Naive B cell (primary cell): Measurements from ENCODE around the gene NHSL2. TPM values are rescaled to one million over a fixed set of nuclear protein-coding genes. Genes with fewer than 3 reads are reported as not detected.
A peak's percentile ranks its signal among the peaks of the same experiment; 100 is the strongest.

Experiments used
- ATAC-seq, 2 donors: fragments of 150-1000 bp; cut with Tn5 transposase; 2 replicates each; pipeline ENCODE4 v1.10.0; 2021; ENCODE audit warnings: low read depth in 2 of 2, mild to moderate bottlenecking in 2 of 2, moderate library complexity in 2 of 2
- DNase-seq: peaks from one replicate; pipeline ENCODE4 v3.0.0; 2022
- H3K27ac Mint-ChIP-seq, 6 donors: one replicate each; pipeline ENCODE4 v1.8.0; 2020 to 2022; ENCODE audit warnings: mild to moderate bottlenecking in 6 of 6, mixed read lengths in 6 of 6, moderate library complexity in 5 of 6, inconsistent platforms in 2 of 6
- H3K27me3 Mint-ChIP-seq, 3 donors: one replicate each; pipeline ENCODE4 v1.8.0; 2021 to 2022; ENCODE audit warnings: mixed read lengths in 3 of 3, mild to moderate bottlenecking in 1 of 3
- H3K36me3 Mint-ChIP-seq, 2 donors: one replicate each; pipeline ENCODE4 v1.8.0; 2020 to 2022; ENCODE audit warnings: mixed read lengths in 2 of 2, inconsistent platforms in 1 of 2, mild to moderate bottlenecking in 1 of 2
- H3K4me1 Mint-ChIP-seq, 3 donors: one replicate each; pipeline ENCODE4 v1.8.0; 2020 to 2022; ENCODE audit warnings: mixed read lengths in 3 of 3, inconsistent platforms in 1 of 3, mild to moderate bottlenecking in 1 of 3, moderate library complexity in 1 of 3
- H3K4me3 Mint-ChIP-seq, 8 donors: one replicate each; pipeline ENCODE4 v1.8.0; 2020 to 2022; ENCODE audit warnings: mild to moderate bottlenecking in 8 of 8, mixed read lengths in 8 of 8, moderate library complexity in 8 of 8, inconsistent platforms in 2 of 8
- H3K9me3 Mint-ChIP-seq, 7 donors: one replicate each; pipeline ENCODE4 v1.8.0; 2020 to 2022; ENCODE audit warnings: mixed read lengths in 7 of 7, mild to moderate bottlenecking in 5 of 7, inconsistent platforms in 2 of 7, moderate library complexity in 1 of 7
- polyA plus RNA-seq, 6 donors: library from polyadenylated mRNA; unstranded; fragments of 300-500 nt; fragmentation: Illumina TruSeq; gene quantifications; one replicate each; pipeline ENCODE4 v1.2.3, GENCODE V29; 2021; ENCODE audit warnings: low read depth in 6 of 6

NHSL2 gene
- polyA plus RNA-seq, 6 donors from 2014 or later: 0.25 to 0.48 (median 0.30) TPM; not detected in 2

DNA sequence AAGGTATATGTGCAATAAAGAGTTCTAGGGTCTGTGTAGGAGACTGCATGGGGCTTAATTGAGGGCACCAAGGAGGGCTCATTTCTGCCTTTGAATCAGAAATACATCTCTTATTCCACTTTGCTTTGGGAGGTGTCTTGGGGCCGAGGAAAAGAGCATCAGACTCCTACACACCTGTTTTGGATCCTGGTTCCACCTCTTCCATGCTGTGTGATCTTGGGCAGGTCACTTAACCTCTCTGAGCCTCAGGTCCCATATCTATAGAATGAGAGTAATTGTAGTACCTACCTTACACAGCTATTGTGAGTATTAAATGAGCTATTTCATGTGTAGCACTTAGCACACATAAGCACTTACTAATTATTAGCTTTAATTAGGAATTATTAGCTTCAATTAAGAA lies 120.5 kb downstream of the NHSL2 start:
- Mint-ChIP-seq H3K4me1 (no peaks in the 10 kb centered on the region), H3K27ac (no peak overlapping the region), H3K9me3 (peaks cover 0 to 7% (median 0%) of the 10 kb centered on the region in 7 donors), H3K36me3 (no peaks in the 10 kb centered on the region), H3K27me3 (peaks cover 5 to 25% (median 8%) of the 10 kb centered on the region in 3 donors), H3K4me3 (no peak overlapping the region)
- DNase-seq (no peak), ATAC-seq (no peak)

DNA sequence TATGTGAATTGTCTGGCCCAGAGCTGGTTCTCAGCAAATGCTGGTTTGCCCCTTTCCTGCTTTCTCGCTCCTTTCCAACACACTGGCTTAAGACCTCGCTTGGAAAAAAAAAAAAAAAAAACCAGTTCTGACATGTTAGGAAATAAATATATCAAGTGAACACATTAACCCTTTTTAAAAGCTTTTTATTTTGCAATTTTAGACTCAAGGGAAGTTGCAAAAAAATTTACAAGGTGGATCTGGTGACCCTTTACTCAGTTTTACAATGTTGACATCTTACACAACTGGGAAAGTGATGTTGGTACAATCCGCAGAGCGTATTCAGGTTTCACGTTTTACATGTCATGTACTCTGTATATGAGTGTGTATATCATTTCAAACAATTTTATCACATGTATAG lies 121.0 kb downstream of the NHSL2 start:
- no peak overlapping the region for H3K27ac Mint-ChIP-seq
- DNase-seq (no peak), ATAC-seq (no peak)
- H3K4me1 Mint-ChIP-seq: no peaks in the 10 kb centered on the region
- H3K9me3 Mint-ChIP-seq: peaks cover 0 to 9% (median 4%) of the 10 kb centered on the region in 7 donors
- no peak overlapping the region for H3K4me3 Mint-ChIP-seq
- peaks cover 0 to 3% of the 10 kb centered on the region in 2 donors for H3K36me3 Mint-ChIP-seq
- H3K27me3 Mint-ChIP-seq: peaks cover 3 to 25% (median 5%) of the 10 kb centered on the region in 3 donors

DNA sequence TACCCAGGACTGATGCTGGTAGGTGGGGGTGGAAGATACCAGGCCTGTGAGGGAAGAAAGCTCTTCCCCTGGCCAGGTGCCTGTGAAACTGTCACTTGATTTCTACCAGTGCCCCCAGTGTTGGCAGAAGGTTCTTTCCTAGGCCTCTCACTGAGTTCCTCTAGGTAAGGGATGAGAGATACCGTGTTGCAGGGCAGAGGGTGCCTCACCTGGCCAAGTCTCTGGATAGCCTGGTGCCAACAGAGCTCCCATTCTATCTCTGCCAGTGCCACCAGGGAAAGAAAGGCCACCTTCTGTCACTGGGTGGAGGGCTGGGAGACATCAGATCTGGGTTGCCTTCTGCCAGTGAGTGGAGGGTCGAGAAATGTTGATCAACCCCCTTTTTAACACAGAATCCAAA lies 127.0 kb downstream of the NHSL2 start:
- DNase-seq (no peak), ATAC-seq (no peak)
- Mint-ChIP-seq H3K4me3 (no peak overlapping the region), H3K27ac (no peak overlapping the region), H3K4me1 (no peaks in the 10 kb centered on the region), H3K36me3 (peaks cover 0 to 5% of the 10 kb centered on the region in 2 donors), H3K9me3 (peaks cover 0 to 16% (median 6%) of the 10 kb centered on the region in 7 donors), H3K27me3 (peaks cover 4 to 43% (median 6%) of the 10 kb centered on the region in 3 donors)

DNA sequence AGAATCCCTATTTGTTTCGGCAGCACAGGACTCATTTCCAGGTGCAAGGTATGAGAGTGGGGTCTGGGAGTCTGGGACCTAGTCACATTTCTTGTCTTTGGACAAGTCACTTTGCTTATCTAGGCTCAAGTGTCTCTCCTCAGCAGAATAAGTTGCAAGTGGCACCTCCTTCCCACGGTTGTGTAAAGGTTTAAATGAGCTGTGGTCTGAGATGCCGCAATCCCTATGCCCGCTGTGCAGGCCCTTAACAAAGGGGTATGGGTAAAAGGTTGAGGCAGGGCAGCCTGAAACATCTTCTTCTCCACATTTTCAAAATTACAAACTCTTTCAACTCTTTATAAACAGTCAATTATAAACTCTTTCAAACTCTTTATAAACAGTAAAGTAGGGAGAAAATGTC lies 127.4 kb downstream of the NHSL2 start:
- no peak for ATAC-seq
- Mint-ChIP-seq H3K27ac (no peak overlapping the region), H3K9me3 (peaks cover 0 to 16% (median 6%) of the 10 kb centered on the region in 7 donors), H3K27me3 (peaks cover 4 to 43% (median 6%) of the 10 kb centered on the region in 3 donors), H3K4me1 (no peaks in the 10 kb centered on the region), H3K4me3 (no peak overlapping the region), H3K36me3 (peaks cover 0 to 5% of the 10 kb centered on the region in 2 donors)
- DNase-seq: no peak

DNA sequence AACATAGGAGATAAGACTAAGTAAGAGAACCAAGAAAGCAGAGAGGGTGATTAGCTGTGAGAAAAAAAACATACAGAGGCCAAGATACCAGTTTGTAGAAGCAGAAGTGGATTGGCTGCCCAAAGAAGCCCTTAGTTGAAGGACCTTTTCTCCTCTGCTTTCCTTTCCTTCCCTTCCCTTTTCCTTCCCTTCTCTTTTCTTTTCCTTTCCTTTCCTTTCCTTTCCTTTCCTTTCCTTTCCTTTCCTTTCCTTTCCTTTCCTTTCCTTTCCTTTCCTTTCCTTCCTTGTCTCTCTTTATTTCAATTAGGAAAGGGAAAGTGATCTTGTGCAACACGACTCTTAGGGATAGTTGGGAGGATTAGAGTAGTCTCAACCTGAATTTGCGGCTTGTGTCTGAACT lies 128.2 kb downstream of the NHSL2 start:
- peaks cover 0 to 5% of the 10 kb centered on the region in 2 donors for H3K36me3 Mint-ChIP-seq
- no peak for ATAC-seq
- no peak for DNase-seq
- H3K27ac Mint-ChIP-seq: no peak overlapping the region
- H3K4me3 Mint-ChIP-seq: no peak overlapping the region
- peaks cover 0 to 16% (median 3%) of the 10 kb centered on the region in 7 donors for H3K9me3 Mint-ChIP-seq
- peaks cover 4 to 49% (median 6%) of the 10 kb centered on the region in 3 donors for H3K27me3 Mint-ChIP-seq
- H3K4me1 Mint-ChIP-seq: no peaks in the 10 kb centered on the region

DNA sequence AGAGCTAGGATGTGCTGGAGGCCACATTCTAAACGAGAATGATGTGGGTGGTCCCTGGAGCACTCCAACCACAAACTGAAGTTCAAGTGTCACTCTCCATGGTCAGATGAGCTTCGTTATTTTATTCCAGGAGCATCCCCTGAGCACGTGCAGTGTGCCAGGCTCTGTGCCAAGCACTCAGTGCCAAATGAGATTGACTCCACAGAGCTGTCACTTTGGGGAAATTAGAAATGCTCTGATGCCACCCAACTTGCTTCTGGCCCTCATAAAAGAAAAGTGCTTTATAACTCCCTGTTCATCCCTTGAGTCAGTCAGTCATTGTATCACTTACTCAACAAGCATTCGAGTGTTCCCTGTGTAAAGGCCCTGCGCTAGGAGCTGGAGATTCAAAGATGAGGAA lies 129.9 kb downstream of the NHSL2 start:
- Mint-ChIP-seq H3K27ac (peak overlapping the region in 1 of 6 donors; percentile 36), H3K4me1 (no peaks in the 10 kb centered on the region), H3K9me3 (peaks cover 0 to 16% (median 3%) of the 10 kb centered on the region in 7 donors), H3K4me3 (no peak overlapping the region), H3K36me3 (peaks cover 0 to 5% of the 10 kb centered on the region in 2 donors), H3K27me3 (peaks cover 4 to 48% (median 6%) of the 10 kb centered on the region in 3 donors)
- no peak for DNase-seq
- ATAC-seq: no peak

DNA sequence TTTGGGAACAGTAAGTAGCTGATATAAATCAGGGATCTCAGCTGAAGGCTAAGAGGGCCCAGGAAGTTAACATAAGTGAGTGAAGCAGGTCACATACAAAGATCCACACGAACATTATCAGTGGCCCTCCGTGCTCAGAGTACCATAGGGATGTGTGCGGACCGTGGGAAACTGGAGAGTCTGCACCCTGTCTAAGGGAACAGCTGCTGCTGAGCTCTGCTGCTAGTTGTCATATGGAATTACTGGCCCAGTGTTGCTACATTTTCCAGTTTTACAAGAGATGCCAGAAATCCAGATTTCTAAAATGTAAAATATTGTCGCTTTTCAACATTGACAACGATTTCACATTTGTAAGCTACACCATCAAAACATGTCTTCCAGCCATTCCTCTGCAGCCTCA lies 130.5 kb downstream of the NHSL2 start:
- no peaks in the 10 kb centered on the region for H3K4me1 Mint-ChIP-seq
- peaks cover 4 to 49% (median 6%) of the 10 kb centered on the region in 3 donors for H3K27me3 Mint-ChIP-seq
- no peak for ATAC-seq
- peaks cover 0 to 5% of the 10 kb centered on the region in 2 donors for H3K36me3 Mint-ChIP-seq
- no peak overlapping the region for H3K4me3 Mint-ChIP-seq
- no peak for DNase-seq
- H3K27ac Mint-ChIP-seq: no peak overlapping the region
- H3K9me3 Mint-ChIP-seq: peaks cover 0 to 12% (median 3%) of the 10 kb centered on the region in 7 donors

DNA sequence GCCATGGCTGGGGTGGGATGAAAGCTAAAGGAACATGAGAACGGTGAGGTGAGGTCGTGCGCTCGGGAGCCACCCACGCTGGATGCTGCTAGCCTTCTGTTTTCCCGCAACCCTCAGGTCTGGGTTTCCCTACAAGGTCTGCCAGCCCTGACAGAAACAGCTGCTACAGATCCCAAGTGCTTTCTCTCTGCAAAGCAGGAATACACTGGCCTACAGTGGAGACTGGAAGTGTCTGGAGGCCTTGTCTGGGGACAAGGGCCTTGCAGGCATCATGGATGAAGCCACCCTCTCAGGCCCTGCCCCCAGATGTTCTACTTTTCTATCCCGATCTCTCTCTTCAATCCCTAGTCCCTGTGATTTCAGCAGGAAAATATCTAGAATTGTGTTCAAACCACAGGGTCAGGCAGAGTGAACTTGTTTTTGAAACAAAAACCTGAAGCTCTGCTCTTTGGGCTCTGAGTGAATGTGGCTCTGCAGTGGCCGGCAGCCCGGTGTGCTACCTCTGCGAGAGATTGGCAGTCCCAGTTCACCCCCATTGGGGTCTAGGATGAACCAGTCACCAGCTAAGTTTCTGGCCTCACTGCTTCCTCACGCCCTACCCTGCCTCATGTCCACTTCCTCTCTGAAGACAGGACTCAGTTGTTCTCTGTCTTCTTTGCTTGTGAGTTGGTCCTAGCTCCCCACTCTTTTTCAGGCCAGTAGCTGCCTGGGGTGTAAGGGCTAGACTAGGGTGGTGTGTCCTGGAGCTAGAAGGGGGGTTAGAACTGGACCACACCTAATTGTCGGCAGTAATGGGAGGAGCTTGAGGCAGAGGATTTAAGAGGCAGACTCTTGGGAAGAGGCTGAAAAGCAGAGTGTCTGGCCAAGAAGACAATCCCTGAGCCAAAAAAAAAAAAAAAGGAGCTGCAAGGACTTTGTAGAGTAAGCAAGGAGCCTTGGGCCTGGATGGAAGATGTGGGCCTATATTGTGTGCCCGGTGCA lies 131.5 kb downstream of the NHSL2 start:
- H3K27ac Mint-ChIP-seq: peak overlapping the region in 1 of 6 donors; percentile 6
- no peaks in the 10 kb centered on the region for H3K36me3 Mint-ChIP-seq
- no peak for DNase-seq
- peaks cover 0 to 45% (median 4%) of the 10 kb centered on the region in 3 donors for H3K27me3 Mint-ChIP-seq
- no peak overlapping the region for H3K4me3 Mint-ChIP-seq
- ATAC-seq: no peak
- no peaks in the 10 kb centered on the region for H3K4me1 Mint-ChIP-seq
- peaks cover 0 to 4% (median 0%) of the 10 kb centered on the region in 7 donors for H3K9me3 Mint-ChIP-seq

DNA sequence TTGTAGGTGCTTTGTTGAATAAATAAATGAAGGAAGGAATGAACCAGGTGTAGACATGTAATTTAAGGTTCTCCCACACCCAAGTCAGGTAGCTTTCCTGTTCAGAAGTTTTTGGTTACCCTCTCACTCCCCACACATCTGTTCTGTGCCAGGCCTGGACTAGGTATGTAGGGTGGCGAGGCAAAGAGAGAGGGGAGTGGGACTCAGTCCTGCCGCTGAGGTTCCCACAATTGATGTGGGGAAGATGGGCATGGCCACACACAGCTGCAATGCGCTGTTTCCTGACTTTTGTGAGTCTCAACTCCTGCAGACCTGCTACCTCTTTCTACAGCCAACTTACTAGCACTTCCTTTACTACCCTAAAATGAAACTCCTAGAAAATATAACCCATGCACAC lies 132.2 kb downstream of the NHSL2 start:
- Mint-ChIP-seq H3K27me3 (peaks cover 0 to 45% (median 4%) of the 10 kb centered on the region in 3 donors), H3K27ac (peak overlapping the region in 1 of 6 donors; percentile 6), H3K4me3 (no peak overlapping the region), H3K9me3 (peaks cover 0 to 2% (median 0%) of the 10 kb centered on the region in 7 donors), H3K4me1 (no peaks in the 10 kb centered on the region), H3K36me3 (no peaks in the 10 kb centered on the region)
- no peak for ATAC-seq
- no peak for DNase-seq

DNA sequence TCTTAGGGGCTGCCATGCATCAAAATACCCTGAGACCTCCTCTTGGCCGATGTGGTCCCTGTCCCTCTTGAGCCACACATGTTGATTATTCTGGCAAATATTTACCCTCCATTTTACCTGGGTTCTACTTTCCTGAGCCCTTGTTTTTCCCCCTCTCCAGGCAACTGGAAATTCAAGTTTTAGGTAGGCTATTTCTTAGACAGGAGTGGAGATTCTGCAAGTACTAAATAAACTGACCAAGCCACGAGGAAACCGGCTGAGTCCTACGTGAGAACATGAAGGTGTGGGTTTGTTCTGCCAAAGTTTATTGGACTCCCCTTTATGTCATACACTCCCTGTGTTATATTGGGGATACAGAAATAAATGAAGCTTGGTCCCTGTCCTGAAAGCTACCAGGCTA lies 133.0 kb downstream of the NHSL2 start:
- H3K36me3 Mint-ChIP-seq: no peaks in the 10 kb centered on the region
- H3K27ac Mint-ChIP-seq: no peak overlapping the region
- H3K27me3 Mint-ChIP-seq: peaks cover 0 to 44% (median 4%) of the 10 kb centered on the region in 3 donors
- ATAC-seq (no peak), DNase-seq (no peak)
- H3K4me1 Mint-ChIP-seq: peaks cover 0 to under 1% (median under 1%) of the 10 kb centered on the region in 3 donors
- H3K9me3 Mint-ChIP-seq: peaks cover 0 to 2% (median 0%) of the 10 kb centered on the region in 7 donors
- H3K4me3 Mint-ChIP-seq: no peak overlapping the region

DNA sequence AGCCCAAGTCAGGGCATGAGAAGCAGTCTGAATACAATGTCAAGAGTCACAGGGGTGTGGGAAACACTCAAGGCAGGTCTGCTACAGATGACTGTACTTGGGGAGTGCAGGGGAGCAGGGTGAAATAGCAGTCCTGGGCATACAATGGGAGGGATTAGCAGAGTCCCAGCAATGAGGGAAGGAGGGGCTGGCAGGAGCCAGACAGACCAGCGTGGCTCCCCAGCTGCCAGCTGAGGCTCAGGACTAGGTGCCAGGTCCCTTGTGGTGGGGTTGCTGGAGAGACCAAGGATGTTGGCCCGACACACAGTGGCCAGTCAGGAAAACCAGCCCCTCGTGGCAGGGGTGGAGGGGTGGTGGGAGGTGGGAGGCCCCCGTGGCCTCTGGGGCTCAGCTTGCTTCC lies 134.5 kb downstream of the NHSL2 start:
- Mint-ChIP-seq H3K27me3 (peaks cover 0 to 29% (median 4%) of the 10 kb centered on the region in 3 donors), H3K4me3 (no peak overlapping the region), H3K9me3 (peaks cover 0 to 4% (median 0%) of the 10 kb centered on the region in 7 donors), H3K27ac (no peak overlapping the region), H3K4me1 (peaks cover 0 to 4% (median 3%) of the 10 kb centered on the region in 3 donors), H3K36me3 (no peaks in the 10 kb centered on the region)
- DNase-seq (no peak), ATAC-seq (no peak)

DNA sequence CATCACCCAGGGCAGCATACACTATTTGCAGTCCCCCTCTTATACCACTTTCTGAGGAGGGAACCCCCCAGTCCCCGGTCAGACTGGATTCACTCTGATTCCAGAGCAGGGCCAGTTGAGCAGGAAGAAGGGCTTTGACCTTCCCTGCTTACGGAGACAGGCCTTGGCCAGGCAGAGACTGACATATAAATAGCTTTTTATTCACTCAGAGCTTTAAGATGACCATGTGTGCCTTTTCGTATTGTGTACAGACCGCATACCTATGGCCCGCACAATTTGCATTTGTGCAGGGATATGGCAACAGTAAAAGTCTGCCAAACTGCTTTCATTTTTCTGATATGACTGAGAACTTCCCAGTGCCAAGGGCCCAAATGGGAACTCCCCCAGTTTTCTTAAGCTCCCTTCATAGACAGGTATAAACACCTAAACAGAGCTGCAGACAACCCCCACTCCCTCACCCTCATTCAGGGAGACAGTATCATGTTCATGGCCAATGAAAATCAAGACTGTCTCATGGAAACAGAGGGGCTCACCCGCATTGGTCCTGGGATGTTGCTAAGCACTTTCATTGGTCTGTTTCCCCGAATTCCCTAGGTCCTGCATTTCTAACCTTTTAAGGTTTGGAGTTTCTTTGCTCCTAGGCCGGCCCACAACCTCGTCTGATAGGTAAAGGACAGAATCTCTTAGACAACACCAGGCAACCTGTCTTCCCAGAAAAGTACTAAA lies 135.1 kb downstream of the NHSL2 start:
- DNase-seq (no peak), ATAC-seq (no peak)
- peak overlapping the region in 2 of 6 donors; percentile 1 to 76 for H3K27ac Mint-ChIP-seq
- peaks cover 0 to 4% (median 0%) of the 10 kb centered on the region in 7 donors for H3K9me3 Mint-ChIP-seq
- peaks cover 0 to 4% (median 3%) of the 10 kb centered on the region in 3 donors for H3K4me1 Mint-ChIP-seq
- H3K27me3 Mint-ChIP-seq: peaks cover 0 to 23% (median 4%) of the 10 kb centered on the region in 3 donors
- no peak overlapping the region for H3K4me3 Mint-ChIP-seq
- no peaks in the 10 kb centered on the region for H3K36me3 Mint-ChIP-seq

DNA sequence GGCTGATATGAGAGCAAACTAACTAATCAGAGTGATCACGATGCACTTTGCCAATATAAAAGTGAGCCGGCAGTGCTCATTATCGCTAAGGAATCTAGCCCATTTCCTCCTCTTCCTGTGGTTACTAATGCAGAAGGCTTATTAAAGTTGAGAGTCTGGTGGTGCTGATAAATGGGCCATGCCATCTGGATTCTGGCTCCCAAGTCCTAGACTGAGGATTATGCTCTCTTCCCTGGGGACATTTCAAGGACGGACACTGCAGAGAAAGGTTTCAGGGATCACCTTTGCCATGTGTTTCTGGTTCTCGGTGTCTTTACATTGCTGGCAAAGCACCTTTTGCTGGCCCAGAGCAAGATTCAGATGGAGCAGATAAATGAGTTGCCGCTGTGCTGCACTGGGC lies 135.8 kb downstream of the NHSL2 start:
- ATAC-seq: no peak
- H3K27ac Mint-ChIP-seq: no peak overlapping the region
- H3K9me3 Mint-ChIP-seq: peaks cover 0 to 6% (median under 1%) of the 10 kb centered on the region in 7 donors
- H3K4me1 Mint-ChIP-seq: peaks cover 0 to 4% (median 3%) of the 10 kb centered on the region in 3 donors
- DNase-seq: no peak
- H3K36me3 Mint-ChIP-seq: no peaks in the 10 kb centered on the region
- H3K4me3 Mint-ChIP-seq: no peak overlapping the region
- H3K27me3 Mint-ChIP-seq: peaks cover 0 to 21% (median 4%) of the 10 kb centered on the region in 3 donors
